Calu3 (cell line): ENCODE results near the gene PLCG2. TPM values are rescaled to one million over a fixed set of nuclear protein-coding genes. Genes with fewer than 3 reads are reported as not detected.
A peak's percentile ranks its signal among the peaks of the same experiment; 100 is the strongest.

Source experiments
- BruUV-seq: library from RNA; stranded (reverse); fragments of 400-500 nt; replicated peaks from 2 replicates; lab custom pipeline; 2021; lab: Mats Ljungman, UMichigan
- CTCF ChIA-PET: fragments of 300-600 bp; sonication (Branson Sonifier 250); formaldehyde crosslinking; loops from one replicate; lab custom pipeline; 2022; ENCODE audit warnings: antibody characterized with exemption; lab: Charles Lee
- DNase-seq: peaks from one replicate; pipeline ENCODE4 v3.0.0; 2022
- H3K27ac Mint-ChIP-seq: one replicate; pipeline ENCODE4 v1.8.0; 2022; ENCODE audit warnings: mixed read lengths; ENCODE audit not compliant: unreplicated experiment
- H3K27me3 Mint-ChIP-seq: one replicate; pipeline ENCODE4 v1.8.0; 2022; ENCODE audit warnings: mixed read lengths; ENCODE audit not compliant: unreplicated experiment
- H3K36me3 Mint-ChIP-seq: one replicate; pipeline ENCODE4 v1.8.0; 2022; ENCODE audit warnings: mild to moderate bottlenecking, moderate library complexity, mixed read lengths; ENCODE audit not compliant: insufficient read depth, unreplicated experiment
- H3K4me1 Mint-ChIP-seq: one replicate; pipeline ENCODE4 v1.8.0; 2022; ENCODE audit warnings: mild to moderate bottlenecking, low read depth, mixed read lengths; ENCODE audit not compliant: unreplicated experiment
- H3K4me3 Mint-ChIP-seq: one replicate; pipeline ENCODE4 v1.8.0; 2022; ENCODE audit warnings: mild to moderate bottlenecking, low read depth, moderate library complexity, mixed read lengths; ENCODE audit not compliant: unreplicated experiment
- H3K9me3 Mint-ChIP-seq: one replicate; pipeline ENCODE4 v1.8.0; 2022; ENCODE audit warnings: low read depth, mixed read lengths; ENCODE audit not compliant: unreplicated experiment
- intact Hi-C: fragments of 100-400 bp; cut with micrococcal nuclease; formaldehyde crosslinking; loops from one replicate; pipeline ENCODE4 v1.10.0; 2022; ENCODE audit not compliant: unreplicated experiment
- total RNA-seq: library from RNA; stranded (reverse); gene quantifications from 2 replicates; pipeline ENCODE4 v1.2.3, GENCODE V29; 2022
- TF ChIP-seq, protein P1 (sequence below): fragments of 200-600 bp; IDR thresholded peaks from one replicate; pipeline ENCODE4 v1.8.0; 2022; ENCODE audit warnings: antibody characterized with exemption; ENCODE audit not compliant: unreplicated experiment

The PLCG2 gene
- total RNA-seq, 1 experiment from 2014 or later, result 3.4 TPM

DNA sequence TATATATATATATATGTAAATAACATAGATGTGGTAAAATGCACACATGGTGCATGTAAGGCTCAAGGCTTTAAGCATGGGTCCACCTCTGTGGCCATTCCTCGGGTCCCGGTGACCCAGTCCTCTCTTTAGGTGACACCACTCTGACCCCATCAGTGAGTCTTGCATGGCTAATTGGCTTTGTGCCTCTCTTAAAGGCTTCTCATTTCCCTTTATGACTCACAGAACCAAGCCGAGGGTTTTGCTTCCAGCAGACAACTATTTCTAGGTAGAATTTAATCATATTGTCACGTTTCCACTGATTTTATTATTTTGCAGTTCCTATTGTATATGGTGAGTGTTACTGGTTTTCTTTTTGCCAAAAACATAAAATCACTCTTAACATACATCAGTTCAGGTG, 59.7 kb downstream of the PLCG2 start:
- DNase-seq, result peak; percentile 9
- intact Hi-C loops, result no loop called here
- Mint-ChIP-seq H3K27ac (no peak overlapping the region), H3K4me3 (no peak overlapping the region), H3K27me3 (peaks cover 68% of the 10 kb centered on the region), H3K36me3 (no peaks in the 10 kb centered on the region), H3K4me1 (no peaks in the 10 kb centered on the region), H3K9me3 (no peaks in the 10 kb centered on the region)
- TF ChIP-seq, protein P1, sequence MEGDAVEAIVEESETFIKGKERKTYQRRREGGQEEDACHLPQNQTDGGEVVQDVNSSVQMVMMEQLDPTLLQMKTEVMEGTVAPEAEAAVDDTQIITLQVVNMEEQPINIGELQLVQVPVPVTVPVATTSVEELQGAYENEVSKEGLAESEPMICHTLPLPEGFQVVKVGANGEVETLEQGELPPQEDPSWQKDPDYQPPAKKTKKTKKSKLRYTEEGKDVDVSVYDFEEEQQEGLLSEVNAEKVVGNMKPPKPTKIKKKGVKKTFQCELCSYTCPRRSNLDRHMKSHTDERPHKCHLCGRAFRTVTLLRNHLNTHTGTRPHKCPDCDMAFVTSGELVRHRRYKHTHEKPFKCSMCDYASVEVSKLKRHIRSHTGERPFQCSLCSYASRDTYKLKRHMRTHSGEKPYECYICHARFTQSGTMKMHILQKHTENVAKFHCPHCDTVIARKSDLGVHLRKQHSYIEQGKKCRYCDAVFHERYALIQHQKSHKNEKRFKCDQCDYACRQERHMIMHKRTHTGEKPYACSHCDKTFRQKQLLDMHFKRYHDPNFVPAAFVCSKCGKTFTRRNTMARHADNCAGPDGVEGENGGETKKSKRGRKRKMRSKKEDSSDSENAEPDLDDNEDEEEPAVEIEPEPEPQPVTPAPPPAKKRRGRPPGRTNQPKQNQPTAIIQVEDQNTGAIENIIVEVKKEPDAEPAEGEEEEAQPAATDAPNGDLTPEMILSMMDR, result no peak
- CTCF ChIA-PET, result no interaction called here
- BruUV-seq, result no TSS peak

DNA sequence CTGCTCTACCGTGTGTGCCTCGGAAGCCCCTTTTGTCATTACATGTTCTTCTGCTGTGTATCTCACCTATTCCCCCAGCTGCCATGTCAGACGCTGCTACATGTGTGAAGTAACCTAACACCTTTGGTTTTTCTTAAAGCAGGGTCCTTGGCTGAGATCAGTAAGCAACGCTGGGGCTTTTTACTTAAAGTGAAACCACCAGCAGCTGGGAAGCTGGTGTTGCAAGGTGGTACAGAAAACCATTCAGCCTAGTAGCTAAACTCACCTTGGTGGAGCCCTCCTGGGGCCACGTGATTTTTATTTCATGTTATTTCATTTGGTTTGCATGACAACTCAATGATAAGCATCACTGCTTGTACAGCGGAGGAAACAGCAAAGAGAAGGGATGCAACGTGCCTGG, 62.6 kb downstream of the PLCG2 start:
- Mint-ChIP-seq H3K27ac (no peak overlapping the region), H3K4me3 (no peak overlapping the region), H3K36me3 (no peaks in the 10 kb centered on the region), H3K9me3 (peaks cover under 1% of the 10 kb centered on the region), H3K4me1 (no peaks in the 10 kb centered on the region), H3K27me3 (peaks cover 51% of the 10 kb centered on the region)
- DNase-seq, result no peak
- CTCF ChIA-PET, result interaction anchor here (1.1 kb wide), 1 partner anchor 106 kb away, joined by 3 read pairs; no protein-coding TSS in a partner anchor
- no TSS peak for BruUV-seq
- intact Hi-C loops, result no loop called here
- TF ChIP-seq, protein P1, result no peak

DNA sequence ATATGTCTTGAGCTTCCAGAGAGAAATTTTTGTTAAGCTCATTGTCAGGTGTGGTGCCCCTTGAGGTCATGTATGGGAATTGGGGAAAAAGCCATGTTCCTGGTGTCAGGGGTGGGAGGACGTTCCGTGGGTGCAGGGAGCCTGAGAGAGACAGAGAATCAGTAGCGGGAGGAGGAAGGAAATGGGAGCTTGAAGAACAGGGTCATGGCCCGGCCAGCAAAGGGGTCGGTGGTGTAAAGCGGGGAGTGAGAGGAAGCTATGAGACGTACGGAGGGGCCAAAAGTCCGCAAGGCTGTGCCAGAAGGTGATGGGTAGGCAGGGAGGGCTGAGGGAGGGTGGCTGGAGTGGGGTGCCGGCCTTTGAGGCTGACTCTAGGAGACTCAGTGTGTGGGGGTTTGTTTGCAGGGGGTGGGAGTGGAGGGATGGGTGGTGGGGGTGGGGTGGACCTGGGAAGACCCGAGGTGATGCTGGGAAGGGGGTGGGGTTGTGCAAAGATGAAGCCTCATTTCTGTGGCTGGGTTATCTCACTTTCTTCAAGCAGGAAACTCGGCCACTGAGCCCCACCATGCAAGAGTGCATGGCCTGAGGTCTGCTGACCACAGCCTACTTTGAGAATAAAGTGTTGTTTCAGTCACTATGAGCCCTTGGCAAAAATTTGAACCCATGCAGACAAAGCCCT, 63.6 kb downstream of the PLCG2 start:
- Mint-ChIP-seq H3K27ac (no peak overlapping the region), H3K4me1 (no peaks in the 10 kb centered on the region), H3K27me3 (peaks cover 51% of the 10 kb centered on the region), H3K4me3 (no peak overlapping the region), H3K9me3 (peaks cover 2% of the 10 kb centered on the region), H3K36me3 (no peaks in the 10 kb centered on the region)
- TF ChIP-seq, protein P1, result no peak
- BruUV-seq, result no TSS peak
- CTCF ChIA-PET, result no interaction called here
- DNase-seq, result no peak
- intact Hi-C loops, result no loop called here

DNA sequence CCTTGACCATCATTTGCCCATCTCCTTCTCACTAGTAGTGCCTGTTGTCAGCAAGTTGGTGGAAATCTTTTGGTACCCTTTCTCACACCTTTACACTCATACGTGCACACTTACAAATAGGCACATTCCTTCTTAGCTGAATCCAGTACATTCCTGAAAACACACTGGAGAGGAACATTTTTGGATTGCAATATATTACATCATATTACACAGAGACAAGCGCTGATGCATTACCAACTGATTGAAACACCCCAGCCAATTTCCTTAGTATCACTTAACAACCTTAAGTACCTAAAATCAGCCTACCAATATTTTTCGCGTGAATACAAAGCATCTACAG, 64.1 kb downstream of the PLCG2 start:
- no TSS peak for BruUV-seq
- no peak for DNase-seq
- H3K27me3 Mint-ChIP-seq, result peaks cover 51% of the 10 kb centered on the region
- no peaks in the 10 kb centered on the region for H3K4me1 Mint-ChIP-seq
- intact Hi-C loops, result no loop called here
- H3K4me3 Mint-ChIP-seq, result no peak overlapping the region
- H3K27ac Mint-ChIP-seq, result no peak overlapping the region
- H3K36me3 Mint-ChIP-seq, result no peaks in the 10 kb centered on the region
- CTCF ChIA-PET, result no interaction called here
- TF ChIP-seq, protein P1, result no peak
- peaks cover 2% of the 10 kb centered on the region for H3K9me3 Mint-ChIP-seq
